ENCODE data around the gene RNF13. TPM values are rescaled to one million over a fixed set of nuclear protein-coding genes. Genes with fewer than 3 reads are reported as not detected.
"Not testable (repeated sequence)": the region's sequence is repeated elsewhere in the genome, so short reads cannot be mapped to it uniquely, and the experiment has no call there.

RNF13 gene
- total RNA-seq, 1 donor from 2014 or later: 97.7 TPM

DNA sequence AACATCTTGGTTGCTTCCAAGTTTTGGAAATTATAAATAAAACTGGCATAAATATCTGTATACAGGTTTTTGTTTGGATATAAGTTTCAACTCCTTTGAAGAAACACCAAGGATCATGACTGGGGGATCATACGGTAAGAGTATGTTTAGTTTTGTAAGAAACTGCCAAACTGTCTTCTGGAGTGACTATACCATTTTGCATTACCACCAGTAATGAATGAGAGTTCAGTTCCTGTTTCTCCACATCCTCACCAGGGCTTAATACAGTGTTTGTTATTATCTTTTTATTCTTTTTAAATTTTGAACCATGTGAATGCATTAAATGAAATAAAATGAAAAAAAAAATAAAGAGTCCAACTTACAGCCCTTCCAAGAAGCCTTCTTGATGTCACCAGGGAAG, 17.0 kb upstream of the RNF13 start:
- no peak for DNase-seq (ENCODE audit: low spot score)

DNA sequence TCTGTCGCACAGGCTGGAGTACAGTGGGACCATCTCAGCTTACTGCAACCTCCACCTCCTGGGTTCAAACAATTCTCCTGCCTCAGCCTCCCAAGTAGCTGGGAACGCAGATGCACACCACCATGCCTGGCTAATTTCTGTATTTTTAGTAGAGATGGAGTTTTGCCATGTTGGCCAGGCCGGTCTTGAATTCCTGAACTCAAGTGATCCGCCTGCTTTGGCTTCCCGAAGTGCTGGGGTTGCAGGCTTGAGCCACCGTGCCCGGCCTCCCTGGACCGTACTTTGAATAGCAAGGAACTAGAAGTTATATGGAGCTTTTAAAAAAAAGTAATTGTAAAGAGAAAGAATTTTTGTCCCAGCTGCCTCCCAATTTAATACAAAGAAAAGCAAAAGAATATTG, 12.3 kb upstream of the RNF13 start:
- no peak for DNase-seq (ENCODE audit: low spot score)

DNA sequence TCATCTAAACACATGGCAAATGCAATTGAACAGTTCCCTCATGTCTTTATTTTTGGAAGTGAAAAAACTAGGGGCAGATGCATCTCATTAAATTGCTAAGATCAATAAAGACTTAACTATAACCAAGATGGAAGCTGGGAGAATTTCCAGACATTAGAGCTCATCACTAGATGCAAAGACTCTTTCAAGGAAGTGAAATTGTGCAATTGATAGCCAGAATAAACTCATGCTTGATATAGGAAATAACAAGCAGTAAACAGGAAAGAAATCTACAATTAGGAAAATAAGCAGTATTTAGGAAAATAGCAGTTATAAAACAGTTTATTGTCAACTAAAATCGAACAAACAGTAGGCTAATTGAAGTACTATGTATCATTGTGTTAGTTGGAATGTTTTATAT, 11.8 kb upstream of the RNF13 start:
- DNase-seq (ENCODE audit: low spot score): no peak

GRCh38 chr3:149801639-149802038, 11.4 kb upstream of the RNF13 start:
- no peak for DNase-seq (ENCODE audit: low spot score)

GRCh38 chr3:149806171-149806778, 6.7 kb upstream of the RNF13 start:
- DNase-seq (ENCODE audit: low spot score): no peak

GRCh38 chr3:149808209-149808829, 4.7 kb upstream of the RNF13 start:
- DNase-seq (ENCODE audit: low spot score): no peak

- no peak for DNase-seq (ENCODE audit: low spot score)
These were observed 3.3 kb upstream of the RNF13 start for GRCh38 chr3:149809699-149810098.

GRCh38 chr3:149810846-149811245, 2.2 kb upstream of the RNF13 start:
- DNase-seq (ENCODE audit: low spot score): no peak

GRCh38 chr3:149812165-149812605, 830 bp upstream of the RNF13 start:
- no peak for DNase-seq (ENCODE audit: low spot score)

DNA sequence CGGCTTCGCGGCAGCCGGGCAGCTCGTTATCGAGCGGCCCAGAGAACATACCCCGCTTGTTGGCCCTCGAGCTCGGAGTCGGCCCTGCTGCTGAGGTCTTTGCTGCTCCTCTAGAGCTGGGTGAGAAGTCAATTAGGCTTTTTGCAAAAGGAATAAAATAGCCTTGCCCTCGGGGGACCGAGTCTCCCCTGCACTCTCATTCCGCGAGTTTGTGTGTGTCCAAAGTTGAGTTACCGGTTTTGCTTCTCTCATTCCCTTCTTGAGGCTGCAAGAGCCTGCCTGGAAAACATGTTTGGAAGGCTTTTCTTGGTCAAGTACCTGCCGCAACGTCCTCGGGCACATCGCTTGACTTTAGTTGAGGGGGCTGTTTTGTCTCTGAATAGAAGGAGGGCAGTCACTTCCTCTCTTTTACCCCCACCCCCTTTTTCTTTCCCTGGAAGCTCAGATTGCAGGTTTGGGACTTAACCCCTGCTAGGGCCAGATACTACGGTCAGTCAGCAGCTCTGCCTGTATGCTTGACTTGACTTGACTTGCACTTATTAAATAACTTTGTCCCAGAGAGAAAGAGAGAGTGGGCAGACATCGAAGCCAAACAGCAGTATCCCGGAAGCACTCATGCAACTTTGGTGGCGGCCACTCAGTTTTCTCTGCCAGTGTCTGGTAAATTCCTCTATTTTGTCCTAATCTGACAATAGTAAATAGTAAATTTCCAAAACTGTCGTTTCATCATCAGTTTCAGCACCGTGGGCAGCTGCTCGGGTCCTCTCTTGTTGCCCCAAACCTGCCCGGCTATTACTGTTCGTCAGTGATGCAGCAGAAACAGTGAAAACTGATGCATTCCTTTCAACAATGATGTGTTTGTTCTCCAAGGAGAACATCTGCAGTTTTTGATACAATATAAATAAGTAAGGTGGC, 609 bp downstream of the RNF13 start:
- DNase-seq (ENCODE audit: low spot score): no peak

DNA sequence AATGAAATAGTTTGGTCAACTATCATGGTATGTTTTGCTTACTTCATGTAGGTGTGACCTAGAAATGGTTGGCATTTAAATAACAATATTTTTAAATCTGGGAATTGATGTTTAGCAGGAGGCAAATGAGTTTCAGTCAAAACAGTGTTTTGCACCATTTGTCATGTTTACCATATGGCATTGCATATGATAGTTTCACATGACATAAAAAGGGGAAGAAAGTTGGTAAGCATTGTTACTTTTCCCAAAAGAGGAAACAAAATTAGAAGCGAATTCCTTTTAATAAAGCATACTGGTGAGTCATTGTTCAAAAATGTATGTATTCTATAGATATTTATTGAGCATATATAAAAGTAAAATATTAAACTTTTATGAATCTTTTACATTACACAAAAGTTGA, 2.3 kb downstream of the RNF13 start:
- no peak for DNase-seq (ENCODE audit: low spot score)

DNA sequence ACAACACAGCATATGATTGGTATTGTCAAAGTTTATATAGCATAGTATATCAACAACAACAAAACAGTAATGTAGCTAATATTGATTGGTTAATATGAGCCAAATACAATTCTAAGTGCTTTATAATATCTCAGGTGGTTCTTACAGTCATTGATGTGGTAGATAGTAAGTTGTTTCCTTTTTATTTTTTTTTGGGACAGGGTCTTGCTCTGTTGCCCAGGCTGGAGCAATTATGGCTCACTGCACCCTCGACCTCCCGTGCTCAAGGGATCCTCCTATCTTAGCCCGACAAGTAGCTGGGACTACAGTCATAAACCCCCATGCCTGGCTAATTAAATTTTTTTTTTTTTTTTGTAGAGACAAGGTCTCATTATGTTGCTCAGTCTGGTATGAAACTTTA, 2.7 kb downstream of the RNF13 start:
- DNase-seq (ENCODE audit: low spot score): no peak

GRCh38 chr3:149816311-149816710, 3.3 kb downstream of the RNF13 start:
- DNase-seq (ENCODE audit: low spot score): no peak

- no peak for DNase-seq (ENCODE audit: low spot score)
These were observed 4.0 kb downstream of the RNF13 start for GRCh38 chr3:149816986-149817385.

DNA sequence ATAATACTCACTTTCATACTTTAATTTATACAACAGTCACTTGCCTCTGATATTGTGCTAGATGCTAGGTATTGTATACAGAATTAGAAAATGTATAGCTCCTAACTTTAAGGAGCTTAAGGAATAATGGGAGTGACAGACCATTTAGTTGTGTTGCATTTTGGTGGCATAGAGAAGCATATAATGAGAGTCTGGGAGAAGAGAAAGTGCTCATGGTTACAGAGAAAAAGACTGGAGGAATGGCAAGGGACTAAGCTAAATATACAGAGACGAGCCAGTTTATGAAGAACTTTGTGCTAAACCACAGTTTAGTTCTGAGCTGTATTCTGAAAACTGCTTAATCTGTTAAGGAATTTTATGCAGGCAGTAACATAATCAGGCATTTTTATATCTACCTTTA, 6.4 kb downstream of the RNF13 start:
- no peak for DNase-seq (ENCODE audit: low spot score)

DNA sequence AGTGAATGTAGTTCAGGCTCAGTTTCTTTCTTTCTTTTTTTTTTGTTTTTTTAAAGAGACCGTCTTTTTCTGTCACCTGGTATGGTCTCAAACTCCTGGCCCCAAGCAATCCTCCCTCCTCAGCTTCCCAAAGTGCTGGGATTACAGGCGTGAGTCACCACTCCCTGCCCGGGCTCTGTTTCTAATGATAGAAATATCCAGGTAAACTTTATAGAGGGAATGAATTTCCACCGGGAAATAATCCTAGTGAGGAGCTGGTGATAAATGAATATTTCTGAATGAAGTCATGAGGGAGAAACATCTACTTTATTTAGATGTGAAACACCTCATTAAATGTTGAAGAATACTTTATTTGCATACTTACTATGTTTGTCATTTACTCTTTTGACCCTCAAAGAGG, 7.2 kb downstream of the RNF13 start:
- no peak for DNase-seq (ENCODE audit: low spot score)

DNA sequence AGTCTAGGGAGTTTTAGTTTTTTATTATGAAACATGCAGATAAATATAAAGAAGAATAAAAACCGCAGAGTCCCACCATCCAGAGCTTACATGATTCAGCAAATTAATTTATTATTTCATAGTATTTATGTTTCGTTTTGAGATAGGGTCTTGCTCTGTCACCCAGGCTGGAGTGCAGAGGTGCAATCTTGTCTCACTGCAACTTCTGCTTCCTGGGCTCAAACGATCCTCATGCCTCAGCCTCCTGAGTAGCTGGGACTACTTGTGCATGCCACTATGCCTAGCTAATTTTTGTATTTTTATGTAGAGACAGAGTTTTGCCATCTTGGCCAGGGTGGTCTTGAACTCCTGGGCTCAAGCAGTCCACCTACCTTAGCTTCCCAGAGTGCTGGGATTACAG, 13.6 kb downstream of the RNF13 start:
- DNase-seq (ENCODE audit: low spot score): no peak

DNA sequence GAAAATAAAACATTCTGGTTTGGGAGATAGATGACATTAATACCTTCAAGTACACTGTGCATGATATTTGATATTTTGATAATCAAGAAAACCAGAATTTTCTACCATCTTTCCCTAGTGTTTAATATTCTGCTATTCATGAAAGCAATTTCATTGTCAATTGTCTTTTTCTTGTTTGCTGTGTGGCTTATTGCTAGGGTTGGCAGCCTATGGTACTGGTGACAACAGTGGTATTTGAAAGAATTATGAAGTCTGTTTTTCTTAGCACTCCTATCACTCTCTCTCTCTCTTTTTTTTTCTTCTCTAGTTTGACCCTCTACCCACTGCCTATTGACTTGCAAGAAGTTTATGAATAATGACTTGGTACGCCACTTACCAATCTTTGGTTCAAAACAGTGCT, 15.4 kb downstream of the RNF13 start:
- DNase-seq (ENCODE audit: low spot score): no peak

- DNase-seq (ENCODE audit: low spot score): not testable (repeated sequence)
These were observed 16.6 kb downstream of the RNF13 start for GRCh38 chr3:149829631-149830030.

GRCh38 chr3:149830902-149831301, 17.9 kb downstream of the RNF13 start:
- DNase-seq (ENCODE audit: low spot score): no peak

GRCh38 chr3:149831321-149831720, 18.3 kb downstream of the RNF13 start:
- DNase-seq (ENCODE audit: low spot score): no peak

GRCh38 chr3:149832086-149832485, 19.1 kb downstream of the RNF13 start:
- no peak for DNase-seq (ENCODE audit: low spot score)

All from mesenteric fat pad (tissue), 1 donor.